Esophagus muscularis mucosa (tissue), 3 donors: Measurements from ENCODE around the gene TBL1XR1.

Source experiments
- CTCF ChIP-seq, 3 experiments: fragments of 200-600 bp in 2 of 3; fragments of 450-650 bp in 1 of 3; sonication (generic) in 2 of 3; IDR thresholded peaks; one replicate each; pipeline ENCODE4 v1.5.1; 2017 to 2019; ENCODE audit warnings: antibody characterized with exemption in 3 of 3, mild to moderate bottlenecking in 2 of 3, moderate library complexity in 1 of 3
- POLR2A ChIP-seq: fragments of 450-650 bp; IDR thresholded peaks from one replicate; pipeline ENCODE4 v1.6.1; 2017; ENCODE audit warnings: antibody characterized with exemption, moderate library complexity, mild to moderate bottlenecking, low read depth
- POLR2AphosphoS5 ChIP-seq, 2 donors: sonication (generic); formaldehyde crosslinking; IDR thresholded peaks; one replicate each; pipeline ENCODE4 v1.6.1; 2017; ENCODE audit warnings: antibody characterized with exemption in 2 of 2

- TF ChIP-seq POLR2A, result no peak
- no peak for TF ChIP-seq CTCF (IDR thresholded peaks at IDR 0.05)
- no peak for TF ChIP-seq POLR2AphosphoS5 (IDR thresholded peaks at IDR 0.05)
Observed at GRCh38 chr3:177105623-177106022, 91.7 kb downstream of the TBL1XR1 start.
